ENCODE results near the gene ZNF502. TPM values are rescaled to one million over a fixed set of nuclear protein-coding genes. Genes with fewer than 3 reads are reported as not detected.

ZNF502 gene
- total and polyA plus RNA-seq, 2 of the 13 experiments (the other 11 are each of a cell fraction or from before 2014, with no cell fraction given) = not detected

DNA sequence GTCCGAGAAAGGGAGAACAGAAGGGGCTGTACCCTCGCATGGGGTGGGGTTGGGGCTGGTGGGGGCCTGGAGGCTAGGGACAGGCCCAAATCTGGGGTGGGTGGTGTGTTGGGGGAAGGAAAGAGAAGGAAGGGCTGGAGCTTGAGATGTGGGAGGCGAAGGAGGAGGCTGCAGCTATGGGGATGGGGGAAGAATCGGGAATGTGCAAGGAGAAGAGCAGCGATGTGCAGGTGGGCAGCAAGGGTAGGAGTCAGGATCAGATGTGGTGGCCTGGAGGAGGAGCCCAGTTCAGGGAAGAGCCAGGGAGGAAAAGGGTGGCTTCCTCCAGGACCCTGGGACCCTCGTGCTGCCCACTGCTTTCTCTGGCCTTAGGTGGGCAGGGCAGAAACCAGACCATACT, 42.7 kb upstream of the ZNF502 start:
- ATAC-seq = no peak
- Histone ChIP-seq H3K36me3 (replicated peaks in 1 of 2; ENCODE audit: control insufficient read depth in 1 of 2, insufficient read depth in 2 of 2, low read length in 2 of 2) (no peaks in the 10 kb centered on the region), H3K27ac (ENCODE audit: extremely low read length, insufficient read depth, low read length) (no peak overlapping the region), H3K4me2 (ENCODE audit: low read depth, low read length) (no peak overlapping the region), H4K20me1 (ENCODE audit: insufficient read depth, low read length) (no peaks in the 10 kb centered on the region), H3K9ac (ENCODE audit: insufficient read depth, low read depth, low read length) (no peak overlapping the region), H3K9me3 (ENCODE audit: low read length) (no peaks in the 10 kb centered on the region), H3K4me3 (replicated peaks in 1 of 3; ENCODE audit: insufficient read depth in 1 of 3, low read depth in 2 of 3, low read length in 3 of 3) (no peak overlapping the region), H3K4me1 (ENCODE audit: insufficient read depth, low read length) (no peaks in the 10 kb centered on the region), H2AFZ (ENCODE audit: low read length) (no peak overlapping the region), H3K27me3 (ENCODE audit: control insufficient read depth in 1 of 2, insufficient read depth in 2 of 2, low read length in 2 of 2) (no peaks in the 10 kb centered on the region; a peak in 2 of 5 replicates), H3K79me2 (ENCODE audit: insufficient read depth, low read length) (no peaks in the 10 kb centered on the region)
- DNase-seq (ENCODE audit: low spot score) = no peak
- in situ Hi-C loops (cut with HindIII; ENCODE audit: extremely low pct_ligation_motif_present, low pct_unique_long_range_greater_than_20kb) (no loop called here), intact Hi-C loops (cut with micrococcal nuclease; ENCODE audit: unreplicated experiment) (no loop called here)
- ChIA-PET POLR2A (no interaction called here), CTCF (ENCODE audit: low intra/inter-chr PET ratio, low total read pairs) (no interaction called here)
- no TSS peak for BruUV-seq (replicated peaks)
- 25% methylated on average over 6 of the region's 6 CpGs for WGBS (ENCODE audit: low lambda C conversion rate)
- FAIRE-seq = no peak
- TF ChIP-seq, protein P1, sequence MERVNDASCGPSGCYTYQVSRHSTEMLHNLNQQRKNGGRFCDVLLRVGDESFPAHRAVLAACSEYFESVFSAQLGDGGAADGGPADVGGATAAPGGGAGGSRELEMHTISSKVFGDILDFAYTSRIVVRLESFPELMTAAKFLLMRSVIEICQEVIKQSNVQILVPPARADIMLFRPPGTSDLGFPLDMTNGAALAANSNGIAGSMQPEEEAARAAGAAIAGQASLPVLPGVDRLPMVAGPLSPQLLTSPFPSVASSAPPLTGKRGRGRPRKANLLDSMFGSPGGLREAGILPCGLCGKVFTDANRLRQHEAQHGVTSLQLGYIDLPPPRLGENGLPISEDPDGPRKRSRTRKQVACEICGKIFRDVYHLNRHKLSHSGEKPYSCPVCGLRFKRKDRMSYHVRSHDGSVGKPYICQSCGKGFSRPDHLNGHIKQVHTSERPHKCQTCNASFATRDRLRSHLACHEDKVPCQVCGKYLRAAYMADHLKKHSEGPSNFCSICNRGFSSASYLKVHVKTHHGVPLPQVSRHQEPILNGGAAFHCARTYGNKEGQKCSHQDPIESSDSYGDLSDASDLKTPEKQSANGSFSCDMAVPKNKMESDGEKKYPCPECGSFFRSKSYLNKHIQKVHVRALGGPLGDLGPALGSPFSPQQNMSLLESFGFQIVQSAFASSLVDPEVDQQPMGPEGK (CRISPR knock-in tag; IDR thresholded peaks at IDR 0.05) = no peak
- TF ChIP-seq MYNN (CRISPR knock-in tag; IDR thresholded peaks at IDR 0.05; ENCODE audit: low read depth) = no peak
- TF ChIP-seq, protein P2, sequence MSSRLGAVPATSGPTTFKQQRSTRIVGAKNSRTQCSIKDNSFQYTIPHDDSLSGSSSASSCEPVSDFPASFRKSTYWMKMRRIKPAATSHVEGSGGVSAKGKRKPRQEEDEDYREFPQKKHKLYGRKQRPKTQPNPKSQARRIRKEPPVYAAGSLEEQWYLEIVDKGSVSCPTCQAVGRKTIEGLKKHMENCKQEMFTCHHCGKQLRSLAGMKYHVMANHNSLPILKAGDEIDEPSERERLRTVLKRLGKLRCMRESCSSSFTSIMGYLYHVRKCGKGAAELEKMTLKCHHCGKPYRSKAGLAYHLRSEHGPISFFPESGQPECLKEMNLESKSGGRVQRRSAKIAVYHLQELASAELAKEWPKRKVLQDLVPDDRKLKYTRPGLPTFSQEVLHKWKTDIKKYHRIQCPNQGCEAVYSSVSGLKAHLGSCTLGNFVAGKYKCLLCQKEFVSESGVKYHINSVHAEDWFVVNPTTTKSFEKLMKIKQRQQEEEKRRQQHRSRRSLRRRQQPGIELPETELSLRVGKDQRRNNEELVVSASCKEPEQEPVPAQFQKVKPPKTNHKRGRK (CRISPR knock-in tag; IDR thresholded peaks at IDR 0.05) = no peak
- no peak for TF ChIP-seq MXD4 (CRISPR knock-in tag; IDR thresholded peaks at IDR 0.05)
- TF ChIP-seq, protein P3, sequence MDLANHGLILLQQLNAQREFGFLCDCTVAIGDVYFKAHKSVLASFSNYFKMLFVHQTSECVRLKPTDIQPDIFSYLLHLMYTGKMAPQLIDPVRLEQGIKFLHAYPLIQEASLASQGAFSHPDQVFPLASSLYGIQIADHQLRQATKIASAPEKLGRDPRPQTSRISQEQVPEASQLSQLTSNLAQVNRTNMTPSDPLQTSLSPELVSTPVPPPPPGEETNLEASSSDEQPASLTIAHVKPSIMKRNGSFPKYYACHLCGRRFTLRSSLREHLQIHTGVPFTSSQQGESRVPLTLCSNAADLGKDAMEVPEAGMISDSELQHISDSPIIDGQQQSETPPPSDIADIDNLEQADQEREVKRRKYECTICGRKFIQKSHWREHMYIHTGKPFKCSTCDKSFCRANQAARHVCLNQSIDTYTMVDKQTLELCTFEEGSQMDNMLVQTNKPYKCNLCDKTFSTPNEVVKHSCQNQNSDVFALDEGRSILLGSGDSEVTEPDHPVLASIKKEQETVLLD (CRISPR knock-in tag; IDR thresholded peaks at IDR 0.05; ENCODE audit: low read depth) = no peak
- TF ChIP-seq ZFX (CRISPR knock-in tag; IDR thresholded peaks at IDR 0.05; ENCODE audit: low read depth) = no peak
- no peak for TF ChIP-seq HES4 (CRISPR knock-in tag; IDR thresholded peaks at IDR 0.05; ENCODE audit: borderline replicate concordance)
- TF ChIP-seq, protein P4, sequence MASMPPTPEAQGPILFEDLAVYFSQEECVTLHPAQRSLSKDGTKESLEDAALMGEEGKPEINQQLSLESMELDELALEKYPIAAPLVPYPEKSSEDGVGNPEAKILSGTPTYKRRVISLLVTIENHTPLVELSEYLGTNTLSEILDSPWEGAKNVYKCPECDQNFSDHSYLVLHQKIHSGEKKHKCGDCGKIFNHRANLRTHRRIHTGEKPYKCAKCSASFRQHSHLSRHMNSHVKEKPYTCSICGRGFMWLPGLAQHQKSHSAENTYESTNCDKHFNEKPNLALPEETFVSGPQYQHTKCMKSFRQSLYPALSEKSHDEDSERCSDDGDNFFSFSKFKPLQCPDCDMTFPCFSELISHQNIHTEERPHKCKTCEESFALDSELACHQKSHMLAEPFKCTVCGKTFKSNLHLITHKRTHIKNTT (CRISPR knock-in tag; IDR thresholded peaks at IDR 0.05) = no peak
- no peak for TF ChIP-seq FLYWCH1 (CRISPR knock-in tag; IDR thresholded peaks at IDR 0.05)
- no peak for TF ChIP-seq ZNF879 (CRISPR knock-in tag; IDR thresholded peaks at IDR 0.05)
- no peak for TF ChIP-seq ZMYM3 (CRISPR knock-in tag; IDR thresholded peaks at IDR 0.05)
- TF ChIP-seq U2AF1 (optimal IDR thresholded peaks at IDR 0.05; ENCODE audit: low read depth, low read length) = no peak
- TF ChIP-seq, protein P5, sequence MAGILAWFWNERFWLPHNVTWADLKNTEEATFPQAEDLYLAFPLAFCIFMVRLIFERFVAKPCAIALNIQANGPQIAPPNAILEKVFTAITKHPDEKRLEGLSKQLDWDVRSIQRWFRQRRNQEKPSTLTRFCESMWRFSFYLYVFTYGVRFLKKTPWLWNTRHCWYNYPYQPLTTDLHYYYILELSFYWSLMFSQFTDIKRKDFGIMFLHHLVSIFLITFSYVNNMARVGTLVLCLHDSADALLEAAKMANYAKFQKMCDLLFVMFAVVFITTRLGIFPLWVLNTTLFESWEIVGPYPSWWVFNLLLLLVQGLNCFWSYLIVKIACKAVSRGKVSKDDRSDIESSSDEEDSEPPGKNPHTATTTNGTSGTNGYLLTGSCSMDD (CRISPR knock-in tag; IDR thresholded peaks at IDR 0.05) = no peak
- TF ChIP-seq CENPX (CRISPR knock-in tag; IDR thresholded peaks at IDR 0.05) = no peak
- no peak for TF ChIP-seq MLLT10 (CRISPR knock-in tag; IDR thresholded peaks at IDR 0.05)

All from HepG2 (cell line).